Ovary (tissue), 3 donors: ENCODE measurements around the gene UROC1.

ENCODE experiments used
- CTCF ChIP-seq, 3 donors: fragments of 450-650 bp in 2 of 3; fragments of 200-600 bp in 1 of 3; IDR thresholded peaks; one replicate each; pipeline versions ENCODE4 v1.5.1 to v1.8.0; 2016 to 2022; ENCODE audit warnings: antibody characterized with exemption in 3 of 3, mild to moderate bottlenecking in 1 of 3
- EP300 ChIP-seq: sonication (generic); formaldehyde crosslinking; IDR thresholded peaks from one replicate; pipeline ENCODE4 v1.6.1; 2017; ENCODE audit warnings: antibody characterized with exemption
- POLR2A ChIP-seq: fragments of 450-650 bp; IDR thresholded peaks from one replicate; pipeline ENCODE4 v1.6.1; 2017; ENCODE audit warnings: antibody characterized with exemption, mild to moderate bottlenecking, moderate library complexity
- donor health status: DM: no; HTN: no; CAD: no.

- TF ChIP-seq CTCF (IDR thresholded peaks at IDR 0.05) (no peak), POLR2A (no peak), EP300 (no peak)
Measured at GRCh38 chr3:126521122-126521891, 3.7 kb upstream of the UROC1 start.
